Astrocyte (in vitro differentiated cells and primary cell): ENCODE measurements around the gene PHF21B. TPM values are rescaled to one million over a fixed set of nuclear protein-coding genes. Genes with fewer than 3 reads are reported as not detected.

Source experiments
- DNase-seq: peaks from one replicate; pipeline ENCODE4 v3.0.0-alpha.2; 2010; ENCODE audit warnings: low read depth
- FAIRE-seq: peaks from 2 replicates; lab custom pipeline; 2011; peaks lifted over from hg19 to GRCh38; lab: Jason Lieb, UNC
- H2AFZ ChIP-seq: 2 replicates; pipeline ENCODE4 v1.6.0; 2012; ENCODE audit warnings: low read depth, low read length, inconsistent platforms
- H3K27ac ChIP-seq: 2 replicates; pipeline ENCODE4 v1.5.1; 2011; ENCODE audit warnings: low read depth, low read length, inconsistent platforms
- H3K27me3 ChIP-seq: 2 replicates; pipeline ENCODE4 v1.6.0; 2011; ENCODE audit warnings: low read length, inconsistent platforms; ENCODE audit not compliant: insufficient read depth
- H3K36me3 ChIP-seq: 2 replicates; pipeline ENCODE4 v1.5.1; 2011; ENCODE audit warnings: low read length, inconsistent platforms; ENCODE audit not compliant: insufficient read depth
- H3K4me1 ChIP-seq: 2 replicates; pipeline ENCODE4 v1.5.1; 2011; ENCODE audit warnings: low read length, inconsistent platforms; ENCODE audit not compliant: insufficient read depth
- H3K4me2 ChIP-seq: 2 replicates; pipeline ENCODE4 v1.6.0; 2012; ENCODE audit warnings: low read length, inconsistent platforms
- H3K4me3 ChIP-seq: 2 replicates; pipeline ENCODE4 v1.5.1; 2011; ENCODE audit warnings: low read depth, mild to moderate bottlenecking, low read length, inconsistent platforms; ENCODE audit not compliant: insufficient read depth
- H3K79me2 ChIP-seq: 2 replicates; pipeline ENCODE4 v1.6.0; 2012; ENCODE audit warnings: mild to moderate bottlenecking, low read length, inconsistent platforms; ENCODE audit not compliant: insufficient read depth
- H3K9ac ChIP-seq: 2 replicates; pipeline ENCODE4 v1.6.0; 2012; ENCODE audit warnings: mild to moderate bottlenecking, low read length, inconsistent platforms
- H3K9me3 ChIP-seq: 2 replicates; pipeline ENCODE4 v1.5.1; 2012; ENCODE audit warnings: low read depth, mild to moderate bottlenecking, low read length, inconsistent platforms; ENCODE audit not compliant: insufficient read depth
- H4K20me1 ChIP-seq: 2 replicates; pipeline ENCODE4 v1.6.0; 2012; ENCODE audit warnings: low read length, inconsistent platforms; ENCODE audit not compliant: insufficient read depth
- H3K27ac Mint-ChIP-seq: one replicate; pipeline ENCODE4 v1.8.0; 2021; ENCODE audit warnings: mild to moderate bottlenecking, mixed read lengths; ENCODE audit not compliant: unreplicated experiment
- H3K27me3 Mint-ChIP-seq: one replicate; pipeline ENCODE4 v1.8.0; 2021; ENCODE audit warnings: low read depth, mixed read lengths; ENCODE audit not compliant: unreplicated experiment
- H3K36me3 Mint-ChIP-seq: one replicate; pipeline ENCODE4 v1.8.0; 2021; ENCODE audit warnings: low read depth, mixed read lengths; ENCODE audit not compliant: unreplicated experiment
- H3K4me1 Mint-ChIP-seq: one replicate; pipeline ENCODE4 v1.8.0; 2021; ENCODE audit warnings: low read depth, mixed read lengths; ENCODE audit not compliant: unreplicated experiment
- H3K4me3 Mint-ChIP-seq: one replicate; pipeline ENCODE4 v1.8.0; 2021; ENCODE audit warnings: mild to moderate bottlenecking, moderate library complexity, mixed read lengths; ENCODE audit not compliant: unreplicated experiment
- H3K9me3 Mint-ChIP-seq: one replicate; pipeline ENCODE4 v1.8.0; 2021; ENCODE audit warnings: mild to moderate bottlenecking, mixed read lengths; ENCODE audit not compliant: unreplicated experiment
- EZH2 ChIP-seq: IDR thresholded peaks from 2 replicates; pipeline ENCODE4 v1.6.1; 2012; ENCODE audit warnings: mild to moderate bottlenecking, low read length, inconsistent platforms; ENCODE audit not compliant: insufficient read depth
- total RNA-seq: library from RNA; stranded (reverse); gene quantifications from 2 replicates; pipeline ENCODE4 v1.2.1, GENCODE V29; 2021
- TF ChIP-seq, protein P1 (sequence below): IDR thresholded peaks from 2 replicates; pipeline ENCODE4 v1.5.1; 2011; ENCODE audit warnings: low read depth, mild to moderate bottlenecking, inconsistent platforms, low read length, moderate library complexity; ENCODE audit not compliant: insufficient read depth

Gene PHF21B
- total RNA-seq, 1 donor from 2014 or later: 6.3 TPM

DNA sequence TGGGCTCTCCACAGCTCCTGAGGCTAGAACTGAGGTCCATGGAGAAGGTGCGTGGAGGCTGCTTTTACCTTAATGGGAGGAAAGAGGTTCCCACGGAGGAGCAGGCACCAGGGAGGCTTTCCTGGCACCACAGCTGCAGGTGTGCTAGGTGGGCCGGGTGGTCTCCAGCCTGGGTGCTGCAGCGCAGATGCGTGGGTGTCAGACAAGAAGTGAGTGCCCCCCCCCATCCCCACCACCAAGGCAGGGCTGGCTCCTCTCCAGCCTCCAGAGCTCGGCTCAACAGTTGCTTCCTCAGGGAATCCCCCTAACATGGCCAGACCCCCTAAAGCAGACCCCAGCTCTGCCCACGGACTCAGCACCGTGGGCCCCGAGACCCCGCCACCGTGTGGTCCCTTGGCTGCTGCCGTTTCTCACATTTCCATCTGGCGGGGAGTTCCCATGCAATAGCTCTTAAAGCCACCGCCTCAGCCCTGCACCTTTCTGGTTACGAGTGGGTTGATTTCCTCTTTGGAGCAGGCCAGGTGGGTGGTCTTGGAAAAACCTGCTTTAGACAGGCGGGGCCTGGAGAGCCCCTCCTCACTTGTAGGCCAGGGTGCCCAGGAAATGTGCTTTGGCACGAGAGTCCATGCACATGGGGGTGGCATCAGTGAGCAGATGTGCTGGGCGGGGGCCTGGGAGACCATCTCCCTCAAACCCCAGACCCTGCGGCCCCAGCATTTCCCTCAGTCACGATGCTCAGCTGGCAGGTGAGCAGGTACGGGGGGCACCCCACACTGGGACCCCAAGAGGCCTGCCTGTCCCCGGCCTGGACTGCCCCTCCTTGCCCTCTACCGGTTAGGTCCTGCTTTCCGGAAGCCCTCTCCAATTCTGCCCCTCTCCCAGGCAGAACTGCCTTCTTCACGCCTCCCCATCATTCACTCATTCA lies 163.7 kb downstream of the PHF21B start:
- Histone ChIP-seq H3K4me2 (no peak overlapping the region), H4K20me1 (no peaks in the 10 kb centered on the region), H3K4me3 (no peak overlapping the region), H3K9ac (no peak overlapping the region), H2AFZ (no peak overlapping the region), H3K4me1 (no peaks in the 10 kb centered on the region), H3K27me3 (no peaks in the 10 kb centered on the region), H3K27ac (no peak overlapping the region), H3K79me2 (no peaks in the 10 kb centered on the region), H3K9me3 (no peaks in the 10 kb centered on the region), H3K36me3 (no peaks in the 10 kb centered on the region)
- FAIRE-seq: no peak
- no peak overlapping the region for H3K27ac Mint-ChIP-seq
- no peaks in the 10 kb centered on the region for H3K4me1 Mint-ChIP-seq
- peaks cover 10% of the 10 kb centered on the region for H3K27me3 Mint-ChIP-seq
- no peaks in the 10 kb centered on the region for H3K36me3 Mint-ChIP-seq
- no peak for DNase-seq
- peaks cover 5% of the 10 kb centered on the region for H3K9me3 Mint-ChIP-seq
- no peak for TF ChIP-seq EZH2
- TF ChIP-seq, protein P1, sequence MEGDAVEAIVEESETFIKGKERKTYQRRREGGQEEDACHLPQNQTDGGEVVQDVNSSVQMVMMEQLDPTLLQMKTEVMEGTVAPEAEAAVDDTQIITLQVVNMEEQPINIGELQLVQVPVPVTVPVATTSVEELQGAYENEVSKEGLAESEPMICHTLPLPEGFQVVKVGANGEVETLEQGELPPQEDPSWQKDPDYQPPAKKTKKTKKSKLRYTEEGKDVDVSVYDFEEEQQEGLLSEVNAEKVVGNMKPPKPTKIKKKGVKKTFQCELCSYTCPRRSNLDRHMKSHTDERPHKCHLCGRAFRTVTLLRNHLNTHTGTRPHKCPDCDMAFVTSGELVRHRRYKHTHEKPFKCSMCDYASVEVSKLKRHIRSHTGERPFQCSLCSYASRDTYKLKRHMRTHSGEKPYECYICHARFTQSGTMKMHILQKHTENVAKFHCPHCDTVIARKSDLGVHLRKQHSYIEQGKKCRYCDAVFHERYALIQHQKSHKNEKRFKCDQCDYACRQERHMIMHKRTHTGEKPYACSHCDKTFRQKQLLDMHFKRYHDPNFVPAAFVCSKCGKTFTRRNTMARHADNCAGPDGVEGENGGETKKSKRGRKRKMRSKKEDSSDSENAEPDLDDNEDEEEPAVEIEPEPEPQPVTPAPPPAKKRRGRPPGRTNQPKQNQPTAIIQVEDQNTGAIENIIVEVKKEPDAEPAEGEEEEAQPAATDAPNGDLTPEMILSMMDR: no peak
- no peak overlapping the region for H3K4me3 Mint-ChIP-seq

GRCh38 chr22:44845191-44845590 lies 164.6 kb downstream of the PHF21B start:
- TF ChIP-seq, protein P1: no peak
- TF ChIP-seq EZH2: no peak
- H3K9me3 Mint-ChIP-seq: peaks cover 5% of the 10 kb centered on the region
- FAIRE-seq: no peak

DNA sequence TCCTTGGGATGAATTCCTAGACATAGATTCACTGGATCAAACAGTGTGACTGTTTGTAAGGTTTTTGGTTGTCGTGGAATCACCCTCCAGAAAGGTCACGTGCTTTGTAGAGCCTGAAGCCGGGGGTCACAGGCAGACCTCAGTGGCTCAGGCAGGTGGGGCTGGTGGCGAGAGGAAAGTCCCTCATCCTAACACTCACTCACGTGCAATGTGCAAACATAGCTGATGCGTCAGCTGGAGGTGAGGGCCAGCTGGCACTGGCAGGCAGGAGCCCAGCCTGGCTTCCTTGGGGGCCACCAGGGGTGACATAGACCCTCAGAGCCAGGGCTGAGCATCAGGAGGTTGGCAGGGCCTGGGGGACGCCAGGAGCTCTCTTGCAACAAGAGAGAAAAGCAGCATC lies 167.4 kb downstream of the PHF21B start:
- H3K4me2 ChIP-seq: no peak overlapping the region
- H3K9me3 Mint-ChIP-seq: peaks cover 5% of the 10 kb centered on the region
- H3K4me3 Mint-ChIP-seq: no peak overlapping the region
- no peaks in the 10 kb centered on the region for H3K36me3 Mint-ChIP-seq
- H3K27ac Mint-ChIP-seq: no peak overlapping the region
- DNase-seq (no peak), FAIRE-seq (no peak)
- no peak overlapping the region for H3K9ac ChIP-seq
- H3K27me3 ChIP-seq: peaks cover 7% of the 10 kb centered on the region
- no peaks in the 10 kb centered on the region for H3K79me2 ChIP-seq
- H3K4me3 ChIP-seq: no peak overlapping the region
- no peaks in the 10 kb centered on the region for H4K20me1 ChIP-seq
- no peaks in the 10 kb centered on the region for H3K36me3 ChIP-seq
- H3K27me3 Mint-ChIP-seq: peaks cover 19% of the 10 kb centered on the region
- H3K4me1 ChIP-seq: no peaks in the 10 kb centered on the region
- H2AFZ ChIP-seq: no peak overlapping the region
- TF ChIP-seq EZH2: no peak
- TF ChIP-seq, protein P1: no peak
- H3K4me1 Mint-ChIP-seq: no peaks in the 10 kb centered on the region
- no peaks in the 10 kb centered on the region for H3K9me3 ChIP-seq
- H3K27ac ChIP-seq: no peak overlapping the region

More at GRCh38 chr22:44845191-44845590, 164.6 kb downstream of the PHF21B start:
- no peak overlapping the region for H2AFZ ChIP-seq
- no peaks in the 10 kb centered on the region for H3K4me1 ChIP-seq
- Mint-ChIP-seq H3K27ac (no peak overlapping the region), H3K4me1 (no peaks in the 10 kb centered on the region), H3K27me3 (peaks cover 16% of the 10 kb centered on the region), H3K4me3 (no peak overlapping the region), H3K36me3 (no peaks in the 10 kb centered on the region)
- no peaks in the 10 kb centered on the region for H3K9me3 ChIP-seq
- H3K4me3 ChIP-seq: no peak overlapping the region
- DNase-seq: no peak
- H3K27ac ChIP-seq: no peak overlapping the region
- no peak overlapping the region for H3K4me2 ChIP-seq
- H3K79me2 ChIP-seq: no peaks in the 10 kb centered on the region
- H4K20me1 ChIP-seq: no peaks in the 10 kb centered on the region
- H3K9ac ChIP-seq: no peak overlapping the region
- no peaks in the 10 kb centered on the region for H3K36me3 ChIP-seq
- no peaks in the 10 kb centered on the region for H3K27me3 ChIP-seq
